Hepatocyte (in vitro differentiated cells): ENCODE results near the gene ABCC3.

Source experiments
- CTCF ChIP-seq: fragments of 200-600 bp; sonication (generic); IDR thresholded peaks from 2 replicates; pipeline ENCODE4 v1.5.1; 2016; ENCODE audit warnings: antibody characterized with exemption, mild to moderate bottlenecking; ENCODE audit not compliant: poor library complexity
- EZH2 ChIP-seq: fragments of 200-600 bp; sonication (generic); IDR thresholded peaks from 2 replicates; pipeline ENCODE4 v1.6.1; 2016; ENCODE audit warnings: antibody characterized with exemption, mild to moderate bottlenecking, borderline replicate concordance
- EZH2phosphoT487 ChIP-seq: fragments of 200-600 bp; sonication (generic); IDR thresholded peaks from one replicate; pipeline ENCODE4 v1.6.1; 2018; ENCODE audit warnings: antibody characterized with exemption, mild to moderate bottlenecking, low read depth, moderate library complexity; ENCODE audit not compliant: unreplicated experiment, severe bottlenecking

GRCh38 chr17:50602836-50603235, 31.8 kb upstream of the ABCC3 start:
- TF ChIP-seq CTCF: no peak
- TF ChIP-seq EZH2phosphoT487: no peak
- no peak for TF ChIP-seq EZH2
